Measurements from ENCODE around the gene KIF17.

The KIF17 gene

GRCh38 chr1:20703124-20703756 is 14.6 kb downstream of the KIF17 start:
- FAIRE-seq: no peak
- no peak for DNase-seq (ENCODE audit: insufficient read length, low spot score)
- TF ChIP-seq POU2F2 (IDR thresholded peaks at IDR 0.05; ENCODE audit: low read depth, low read length) (no peak), POLR2AphosphoS5 (IDR thresholded peaks at IDR 0.05; ENCODE audit: low read depth, low read length) (no peak), PAX5 (IDR thresholded peaks at IDR 0.05; ENCODE audit: insufficient read depth, low read length, severe bottlenecking) (no peak)

GRCh38 chr1:20702416-20702815 is 15.4 kb downstream of the KIF17 start:
- FAIRE-seq: no peak
- DNase-seq (ENCODE audit: insufficient read length, low spot score): no peak

GRCh38 chr1:20701847-20702246 is 16.0 kb downstream of the KIF17 start:
- TF ChIP-seq POU2F2 (IDR thresholded peaks at IDR 0.05; ENCODE audit: low read depth, low read length): no peak
- no peak for TF ChIP-seq TAF1 (IDR thresholded peaks at IDR 0.05; ENCODE audit: low read depth, low read length)
- no peak for TF ChIP-seq POLR2A (IDR thresholded peaks at IDR 0.05; ENCODE audit: low read depth, low read length)
- TF ChIP-seq SPI1 (IDR thresholded peaks at IDR 0.05; ENCODE audit: low read depth, low read length): no peak
- no peak for TF ChIP-seq POLR2AphosphoS5 (IDR thresholded peaks at IDR 0.05; ENCODE audit: low read depth, low read length)
- no peak for TF ChIP-seq PAX5 (IDR thresholded peaks at IDR 0.05; ENCODE audit: insufficient read depth, low read length, severe bottlenecking)
- no peak for FAIRE-seq
- DNase-seq (ENCODE audit: insufficient read length, low spot score): no peak

More at GRCh38 chr1:20702416-20702815, 15.4 kb downstream of the KIF17 start:
- no peak for TF ChIP-seq POLR2A (IDR thresholded peaks at IDR 0.05; ENCODE audit: low read depth, low read length)
- TF ChIP-seq TAF1 (IDR thresholded peaks at IDR 0.05; ENCODE audit: low read depth, low read length): no peak
- no peak for TF ChIP-seq PAX5 (IDR thresholded peaks at IDR 0.05; ENCODE audit: insufficient read depth, low read length, severe bottlenecking)
- TF ChIP-seq POU2F2 (IDR thresholded peaks at IDR 0.05; ENCODE audit: low read depth, low read length): no peak
- TF ChIP-seq POLR2AphosphoS5 (IDR thresholded peaks at IDR 0.05; ENCODE audit: low read depth, low read length): no peak

DNA sequence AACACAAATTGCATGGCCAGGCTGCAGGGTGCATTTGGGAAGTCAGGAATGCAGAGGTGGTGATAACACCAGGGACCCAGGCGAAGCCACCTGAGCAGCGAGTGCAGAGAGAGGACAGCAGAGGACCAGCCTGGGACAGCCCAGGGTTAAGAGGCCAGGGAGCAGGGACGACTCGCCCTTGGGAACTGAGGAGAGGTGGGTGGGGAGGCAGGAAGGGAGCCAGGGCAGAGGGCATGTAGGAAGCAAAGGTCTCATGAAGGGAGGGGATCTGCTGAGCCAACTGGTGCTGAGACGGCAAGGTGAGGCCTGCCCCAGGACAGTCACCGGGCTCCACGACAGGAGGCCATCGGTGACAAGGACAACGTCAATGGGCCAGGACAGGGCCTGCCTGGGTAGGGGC is 16.4 kb downstream of the KIF17 start:
- DNase-seq (ENCODE audit: insufficient read length, low spot score): no peak
- FAIRE-seq: no peak
- TF ChIP-seq POLR2AphosphoS5 (IDR thresholded peaks at IDR 0.05; ENCODE audit: low read depth, low read length) (no peak), SPI1 (IDR thresholded peaks at IDR 0.05; ENCODE audit: low read depth, low read length) (no peak), POLR2A (IDR thresholded peaks at IDR 0.05; ENCODE audit: low read depth, low read length) (no peak), PAX5 (IDR thresholded peaks at IDR 0.05; ENCODE audit: insufficient read depth, low read length, severe bottlenecking) (no peak), POU2F2 (IDR thresholded peaks at IDR 0.05; ENCODE audit: low read depth, low read length) (no peak), TAF1 (IDR thresholded peaks at IDR 0.05; ENCODE audit: low read depth, low read length) (no peak)

- no peak for DNase-seq (ENCODE audit: insufficient read length, low spot score)
- FAIRE-seq: no peak
- no peak for TF ChIP-seq PAX5 (IDR thresholded peaks at IDR 0.05; ENCODE audit: insufficient read depth, low read length, severe bottlenecking)
- no peak for TF ChIP-seq POU2F2 (IDR thresholded peaks at IDR 0.05; ENCODE audit: low read depth, low read length)
- no peak for TF ChIP-seq POLR2AphosphoS5 (IDR thresholded peaks at IDR 0.05; ENCODE audit: low read depth, low read length)
- no peak for TF ChIP-seq POLR2A (IDR thresholded peaks at IDR 0.05; ENCODE audit: low read depth, low read length)
- no peak for TF ChIP-seq TAF1 (IDR thresholded peaks at IDR 0.05; ENCODE audit: low read depth, low read length)
- TF ChIP-seq SPI1 (IDR thresholded peaks at IDR 0.05; ENCODE audit: low read depth, low read length): no peak
Measured at GRCh38 chr1:20700636-20701215, 17.1 kb downstream of the KIF17 start.

- DNase-seq (ENCODE audit: insufficient read length, low spot score) (no peak), FAIRE-seq (no peak)
- TF ChIP-seq TAF1 (IDR thresholded peaks at IDR 0.05; ENCODE audit: low read depth, low read length) (no peak), PAX5 (IDR thresholded peaks at IDR 0.05; ENCODE audit: insufficient read depth, low read length, severe bottlenecking) (no peak), POU2F2 (IDR thresholded peaks at IDR 0.05; ENCODE audit: low read depth, low read length) (no peak), SPI1 (IDR thresholded peaks at IDR 0.05; ENCODE audit: low read depth, low read length) (no peak), POLR2A (IDR thresholded peaks at IDR 0.05; ENCODE audit: low read depth, low read length) (no peak), POLR2AphosphoS5 (IDR thresholded peaks at IDR 0.05; ENCODE audit: low read depth, low read length) (no peak)
Measured at GRCh38 chr1:20699558-20699957, 18.2 kb downstream of the KIF17 start.

- FAIRE-seq: no peak
- no peak for TF ChIP-seq PAX5 (IDR thresholded peaks at IDR 0.05; ENCODE audit: insufficient read depth, low read length, severe bottlenecking)
- no peak for TF ChIP-seq POU2F2 (IDR thresholded peaks at IDR 0.05; ENCODE audit: low read depth, low read length)
- no peak for TF ChIP-seq SPI1 (IDR thresholded peaks at IDR 0.05; ENCODE audit: low read depth, low read length)
- TF ChIP-seq TAF1 (IDR thresholded peaks at IDR 0.05; ENCODE audit: low read depth, low read length): no peak
- TF ChIP-seq POLR2A (IDR thresholded peaks at IDR 0.05; ENCODE audit: low read depth, low read length): no peak
- TF ChIP-seq POLR2AphosphoS5 (IDR thresholded peaks at IDR 0.05; ENCODE audit: low read depth, low read length): no peak
Measured at GRCh38 chr1:20698195-20698910, 19.5 kb downstream of the KIF17 start.

DNA sequence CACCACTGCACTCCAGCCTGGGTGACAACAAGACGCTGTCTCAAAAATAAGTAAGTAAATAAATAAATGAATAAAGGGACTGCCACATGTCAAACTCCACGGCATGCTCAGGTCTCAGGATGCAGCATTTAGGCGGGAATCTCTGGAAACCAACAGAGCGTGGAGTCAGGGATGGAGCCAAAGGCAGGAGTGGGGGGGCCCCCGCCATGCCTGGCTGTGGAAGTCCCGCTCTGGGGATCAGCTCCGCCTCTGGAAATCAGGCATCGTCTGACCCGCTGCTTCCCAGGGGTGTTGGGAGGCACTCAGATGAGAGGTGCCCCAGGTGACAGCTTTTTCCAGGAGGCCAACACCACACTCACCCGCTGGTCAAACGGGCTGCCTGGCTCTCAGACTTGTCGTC is 20.2 kb downstream of the KIF17 start:
- DNase-seq (ENCODE audit: insufficient read length, low spot score): no peak
- FAIRE-seq: no peak
- TF ChIP-seq SPI1 (IDR thresholded peaks at IDR 0.05; ENCODE audit: low read depth, low read length): no peak
- TF ChIP-seq TAF1 (IDR thresholded peaks at IDR 0.05; ENCODE audit: low read depth, low read length): no peak
- TF ChIP-seq POLR2A (IDR thresholded peaks at IDR 0.05; ENCODE audit: low read depth, low read length): no peak
- no peak for TF ChIP-seq POLR2AphosphoS5 (IDR thresholded peaks at IDR 0.05; ENCODE audit: low read depth, low read length)
- no peak for TF ChIP-seq POU2F2 (IDR thresholded peaks at IDR 0.05; ENCODE audit: low read depth, low read length)
- TF ChIP-seq PAX5 (IDR thresholded peaks at IDR 0.05; ENCODE audit: insufficient read depth, low read length, severe bottlenecking): no peak

More at GRCh38 chr1:20698195-20698910, 19.5 kb downstream of the KIF17 start:
- no peak for DNase-seq (ENCODE audit: insufficient read length, low spot score)
